CD14-positive monocyte (primary cell): ENCODE data around the gene PNMA6E. TPM values are rescaled to one million over a fixed set of nuclear protein-coding genes. Genes with fewer than 3 reads are reported as not detected.
A peak's percentile ranks its signal among the peaks of the same experiment; 100 is the strongest.

ENCODE experiments used
- DNase-seq, 3 donors: peaks; one replicate each; pipeline ENCODE4 v3.0.0-alpha.2; 2011 to 2022
- H2AFZ ChIP-seq: 2 replicates; pipeline ENCODE4 v1.6.0; 2012; ENCODE audit warnings: mild to moderate bottlenecking, low read depth, low read length, inconsistent platforms; ENCODE audit not compliant: insufficient read depth, poor library complexity, severe bottlenecking
- H3K27ac ChIP-seq, 2 donors: 1 replicate in 1 of 2; 2 replicates in 1 of 2; pipeline ENCODE4 v1.5.1; 2012 to 2013; ENCODE audit warnings: low read length in 2 of 2, control low read depth in 1 of 2, inconsistent platforms in 1 of 2, low read depth in 1 of 2, mild to moderate bottlenecking in 1 of 2
- H3K27me3 ChIP-seq, 2 donors: one replicate each; pipeline versions ENCODE4 v1.6.0 to v1.6.1; 2011 to 2013; ENCODE audit warnings: low read length in 2 of 2; ENCODE audit not compliant: control insufficient read depth in 2 of 2, insufficient read depth in 2 of 2
- H3K36me3 ChIP-seq, 2 donors: replicated peaks in 1 of 2; 1 replicate in 1 of 2; 2 replicates in 1 of 2; pipeline versions ENCODE4 v1.5.1 to v1.6.1; 2012 to 2013; ENCODE audit warnings: low read length in 2 of 2, control low read depth in 1 of 2, inconsistent platforms in 1 of 2, mild to moderate bottlenecking in 1 of 2; ENCODE audit not compliant: insufficient read depth in 2 of 2, control insufficient read depth in 1 of 2
- H3K4me1 ChIP-seq, 2 donors: 1 replicate in 1 of 2; 2 replicates in 1 of 2; pipeline versions ENCODE4 v1.5.1 to v1.6.1; 2012 to 2013; ENCODE audit warnings: low read length in 2 of 2, control low read depth in 1 of 2, inconsistent platforms in 1 of 2, mild to moderate bottlenecking in 1 of 2, moderate library complexity in 1 of 2; ENCODE audit not compliant: insufficient read depth in 2 of 2, control insufficient read depth in 1 of 2
- H3K4me2 ChIP-seq: replicated peaks from 2 replicates; pipeline ENCODE3; 2012; ENCODE audit warnings: low read length, moderate library complexity, mild to moderate bottlenecking; ENCODE audit not compliant: poor library complexity, severe bottlenecking; ENCODE audit errors: extremely low read depth
- H3K4me3 ChIP-seq, 3 experiments: fragments of 200-600 bp in 1 of 3; sonication (generic) in 1 of 3; replicated peaks in 1 of 3; 1 replicate in 2 of 3; 2 replicates in 1 of 3; pipeline ENCODE4 v1.5.1; 2011 to 2013; ENCODE audit warnings: low read length in 3 of 3, mild to moderate bottlenecking in 3 of 3, control low read depth in 2 of 3, low read depth in 2 of 3, inconsistent platforms in 1 of 3, moderate library complexity in 1 of 3
- H3K79me2 ChIP-seq: 2 replicates; pipeline ENCODE4 v1.6.0; 2012; ENCODE audit warnings: mild to moderate bottlenecking, control low read depth, inconsistent platforms, low read length, moderate library complexity; ENCODE audit not compliant: insufficient read depth
- H3K9ac ChIP-seq: 2 replicates; pipeline ENCODE4 v1.6.0; 2017; ENCODE audit warnings: low read length, mild to moderate bottlenecking; ENCODE audit not compliant: insufficient read depth, poor library complexity, severe bottlenecking
- H3K9me3 ChIP-seq, 2 donors: replicated peaks in 1 of 2; 1 replicate in 1 of 2; 2 replicates in 1 of 2; pipeline versions ENCODE4 v1.5.1 to v1.6.1; 2012 to 2013; ENCODE audit warnings: low read length in 2 of 2, control low read depth in 1 of 2; ENCODE audit not compliant: control insufficient read depth in 1 of 2, insufficient read depth in 1 of 2
- H4K20me1 ChIP-seq: 2 replicates; pipeline ENCODE4 v1.6.0; 2012; ENCODE audit warnings: mild to moderate bottlenecking, low read length, control low read depth, moderate library complexity; ENCODE audit not compliant: insufficient read depth
- H3K27ac Mint-ChIP-seq, 7 donors: one replicate each; pipeline ENCODE4 v1.8.0; 2020; ENCODE audit warnings: mild to moderate bottlenecking in 7 of 7, mixed read lengths in 7 of 7, moderate library complexity in 6 of 7, inconsistent platforms in 2 of 7
- H3K27me3 Mint-ChIP-seq, 3 donors: one replicate each; pipeline ENCODE4 v1.8.0; 2021 to 2022; ENCODE audit warnings: low read depth in 3 of 3, mild to moderate bottlenecking in 3 of 3, mixed read lengths in 3 of 3, moderate library complexity in 3 of 3, inconsistent platforms in 1 of 3
- H3K36me3 Mint-ChIP-seq, 2 donors: one replicate each; pipeline ENCODE4 v1.8.0; 2020; ENCODE audit warnings: mixed read lengths in 2 of 2, inconsistent platforms in 1 of 2, mild to moderate bottlenecking in 1 of 2
- H3K4me1 Mint-ChIP-seq: one replicate; pipeline ENCODE4 v1.8.0; 2020; ENCODE audit warnings: mild to moderate bottlenecking, mixed read lengths
- H3K4me3 Mint-ChIP-seq, 2 donors: one replicate each; pipeline ENCODE4 v1.8.0; 2020; ENCODE audit warnings: mild to moderate bottlenecking in 2 of 2, mixed read lengths in 2 of 2, moderate library complexity in 1 of 2
- H3K9me3 Mint-ChIP-seq, 7 donors: one replicate each; pipeline ENCODE4 v1.8.0; 2020 to 2022; ENCODE audit warnings: mixed read lengths in 7 of 7, mild to moderate bottlenecking in 6 of 7, moderate library complexity in 6 of 7, inconsistent platforms in 2 of 7
- WGBS: methylation state at CpG from one replicate; pipeline ENCODE4 v1.1.5; 2013; ENCODE audit warnings: missing lambda C conversion rate; ENCODE audit not compliant: insufficient coverage; 5-methylcytosine and 5-hydroxymethylcytosine counted together
- intact Hi-C, 2 donors: fragments of 100-400 bp; cut with micrococcal nuclease; formaldehyde crosslinking; loops; one replicate each; pipeline versions ENCODE4 v1.15.0 to v1.15.1; 2023
- polyA plus RNA-seq, 3 donors: library from polyadenylated mRNA; depleted of rRNA in 1 of 3; unstranded in 2 of 3; stranded (reverse) in 1 of 3; fragments of 300-500 nt in 2 of 3; fragments of >200 nt in 1 of 3; fragmentation: Illumina TruSeq in 2 of 3; gene quantifications; 1 replicate in 2 of 3; 2 replicates in 1 of 3; pipeline ENCODE4 v1.2.3, GENCODE V29; 2012 to 2021
- TF ChIP-seq, protein P1 (sequence below): fragments of 200-600 bp; IDR thresholded peaks from one replicate; pipeline ENCODE4 v1.8.0; 2022; ENCODE audit warnings: antibody characterized with exemption, mild to moderate bottlenecking

The PNMA6E gene
- polyA plus RNA-seq, 3 donors: not detected

DNA sequence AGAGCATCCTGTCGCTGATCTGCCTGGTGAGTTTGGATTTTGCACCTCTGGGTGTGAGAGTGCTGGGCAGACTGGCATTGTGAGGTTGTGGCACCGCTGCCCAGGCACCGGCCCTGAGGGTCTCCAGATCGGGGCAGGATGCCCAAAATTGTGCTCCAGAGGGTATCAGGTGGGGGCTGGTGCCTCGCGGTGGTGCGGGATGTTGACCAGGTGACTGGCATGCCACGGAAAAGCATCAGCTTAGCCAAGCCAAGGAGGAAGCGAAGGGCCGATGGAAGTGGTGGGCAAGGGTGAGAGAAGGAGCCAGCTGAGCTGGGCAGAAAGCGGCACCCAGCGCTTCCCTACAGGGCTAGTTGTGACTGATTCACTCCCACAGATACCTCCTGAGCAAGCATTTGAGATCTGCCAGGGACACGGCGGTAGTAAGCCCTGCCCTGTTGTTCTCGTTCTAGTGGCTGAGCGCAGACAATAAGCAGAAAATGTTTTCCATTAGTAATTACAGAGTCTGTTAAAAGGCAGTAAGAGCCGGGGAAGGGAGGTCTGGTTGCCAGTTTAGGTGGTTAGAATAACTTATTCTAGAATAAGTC is 10.9 kb upstream of the PNMA6E start:
- Histone ChIP-seq H3K9ac (peak overlapping the region; percentile 54), H3K4me2 (peak overlapping the region; percentile 75)

GRCh38 chrX:153411255-153411987 is 10.3 kb upstream of the PNMA6E start, which contains the start of gene ZFP92:
Gene ZFP92, plus strand, starts transcription at chrX:153411472. Its CDS starts 6,851 bp downstream, at chrX:153418323.
- under 1% methylated on average over 31 of the region's 75 CpGs for WGBS
- Mint-ChIP-seq H3K4me3 (peak within 1 kb of the TSS; percentile 78 to 88), H3K27ac (peak within 1 kb of the TSS in 4 of 7 donors; percentile 4 to 70 (median 64)), H3K36me3 (no peaks in the 10 kb centered on the region), H3K9me3 (peaks cover 0 to 1% (median 0%) of the 10 kb centered on the region in 7 donors), H3K27me3 (peaks cover 0 to 18% (median 8%) of the 10 kb centered on the region in 3 donors), H3K4me1 (peaks cover 45% of the 10 kb centered on the region)
- H3K27ac ChIP-seq: no peak within 1 kb of the TSS
- peaks cover 6% of the 10 kb centered on the region for H3K79me2 ChIP-seq
- TF ChIP-seq, protein P1, sequence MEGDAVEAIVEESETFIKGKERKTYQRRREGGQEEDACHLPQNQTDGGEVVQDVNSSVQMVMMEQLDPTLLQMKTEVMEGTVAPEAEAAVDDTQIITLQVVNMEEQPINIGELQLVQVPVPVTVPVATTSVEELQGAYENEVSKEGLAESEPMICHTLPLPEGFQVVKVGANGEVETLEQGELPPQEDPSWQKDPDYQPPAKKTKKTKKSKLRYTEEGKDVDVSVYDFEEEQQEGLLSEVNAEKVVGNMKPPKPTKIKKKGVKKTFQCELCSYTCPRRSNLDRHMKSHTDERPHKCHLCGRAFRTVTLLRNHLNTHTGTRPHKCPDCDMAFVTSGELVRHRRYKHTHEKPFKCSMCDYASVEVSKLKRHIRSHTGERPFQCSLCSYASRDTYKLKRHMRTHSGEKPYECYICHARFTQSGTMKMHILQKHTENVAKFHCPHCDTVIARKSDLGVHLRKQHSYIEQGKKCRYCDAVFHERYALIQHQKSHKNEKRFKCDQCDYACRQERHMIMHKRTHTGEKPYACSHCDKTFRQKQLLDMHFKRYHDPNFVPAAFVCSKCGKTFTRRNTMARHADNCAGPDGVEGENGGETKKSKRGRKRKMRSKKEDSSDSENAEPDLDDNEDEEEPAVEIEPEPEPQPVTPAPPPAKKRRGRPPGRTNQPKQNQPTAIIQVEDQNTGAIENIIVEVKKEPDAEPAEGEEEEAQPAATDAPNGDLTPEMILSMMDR: no peak
- no peaks in the 10 kb centered on the region for H3K9me3 ChIP-seq
- peaks cover 45 to 48% of the 10 kb centered on the region in 2 donors for H3K4me1 ChIP-seq
- no peaks in the 10 kb centered on the region for H4K20me1 ChIP-seq
- H3K4me3 ChIP-seq: peak within 1 kb of the TSS; percentile 44 to 73 (median 55)
- no peaks in the 10 kb centered on the region for H3K27me3 ChIP-seq
- peak within 1 kb of the TSS; percentile 54 for H3K9ac ChIP-seq
- intact Hi-C loops: no loop called here
- H2AFZ ChIP-seq: peak within 1 kb of the TSS; percentile 74
- H3K4me2 ChIP-seq: peak within 1 kb of the TSS; percentile 75
- peak; percentile 45 to 62 (median 53) for DNase-seq
- no peaks in the 10 kb centered on the region for H3K36me3 ChIP-seq

More for the DNA sequence above, 10.9 kb upstream of the PNMA6E start:
- TF ChIP-seq, protein P1: no peak
- Histone ChIP-seq H3K4me3 (peak overlapping the region; percentile 44 to 73 (median 55)), H3K27me3 (no peaks in the 10 kb centered on the region), H2AFZ (peak overlapping the region; percentile 74), H3K4me1 (peaks cover 52 to 53% of the 10 kb centered on the region in 2 donors), H3K79me2 (peaks cover 6% of the 10 kb centered on the region), H3K27ac (no peak overlapping the region), H4K20me1 (no peaks in the 10 kb centered on the region), H3K9me3 (no peaks in the 10 kb centered on the region), H3K36me3 (no peaks in the 10 kb centered on the region)
- H3K27me3 Mint-ChIP-seq: peaks cover 0 to 23% (median 8%) of the 10 kb centered on the region in 3 donors
- intact Hi-C loops: no loop called here
- WGBS: 6% methylated on average over 6 of the region's 17 CpGs
- H3K36me3 Mint-ChIP-seq: no peaks in the 10 kb centered on the region
- DNase-seq: peak; percentile 9 to 23 (median 14)
- peaks cover 52% of the 10 kb centered on the region for H3K4me1 Mint-ChIP-seq
- peak overlapping the region; percentile 78 to 88 for H3K4me3 Mint-ChIP-seq
- H3K27ac Mint-ChIP-seq: peak overlapping the region in 3 of 7 donors; percentile 42 to 70 (median 62)
- peaks cover 0 to 1% (median 0%) of the 10 kb centered on the region in 7 donors for H3K9me3 Mint-ChIP-seq
